Epithelial cell of prostate (primary cell): ENCODE results near the gene FAM76B.

Source experiments
- DNase-seq: peaks from one replicate; pipeline ENCODE4 v3.0.0-alpha.2; 2011; ENCODE audit warnings: low read depth, low spot score
- H3K27ac ChIP-seq: fragments of 450-650 bp; 2 replicates; pipeline ENCODE4 v1.5.1; 2017; ENCODE audit warnings: mild to moderate bottlenecking

The FAM76B gene

DNA sequence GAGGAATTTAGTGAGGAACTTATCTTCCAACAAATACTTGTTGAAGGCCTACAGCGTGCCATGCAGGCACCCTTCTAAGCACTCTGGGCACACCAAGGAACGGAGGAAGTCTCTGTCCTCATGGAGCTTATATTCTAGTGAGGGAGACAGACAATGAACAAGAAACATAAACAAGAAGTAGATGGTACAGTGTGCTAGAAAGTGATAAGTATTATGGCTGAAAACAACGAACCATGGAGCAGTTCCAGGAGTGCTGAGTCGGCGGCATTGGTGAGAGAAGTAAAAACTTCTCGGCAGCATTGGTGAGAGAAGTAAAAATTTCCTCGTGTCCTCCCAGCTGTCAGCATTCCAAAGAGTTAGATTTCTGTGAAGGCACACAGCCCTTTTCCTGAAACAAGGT, 53.2 kb downstream of the FAM76B start:
- DNase-seq: no peak

DNA sequence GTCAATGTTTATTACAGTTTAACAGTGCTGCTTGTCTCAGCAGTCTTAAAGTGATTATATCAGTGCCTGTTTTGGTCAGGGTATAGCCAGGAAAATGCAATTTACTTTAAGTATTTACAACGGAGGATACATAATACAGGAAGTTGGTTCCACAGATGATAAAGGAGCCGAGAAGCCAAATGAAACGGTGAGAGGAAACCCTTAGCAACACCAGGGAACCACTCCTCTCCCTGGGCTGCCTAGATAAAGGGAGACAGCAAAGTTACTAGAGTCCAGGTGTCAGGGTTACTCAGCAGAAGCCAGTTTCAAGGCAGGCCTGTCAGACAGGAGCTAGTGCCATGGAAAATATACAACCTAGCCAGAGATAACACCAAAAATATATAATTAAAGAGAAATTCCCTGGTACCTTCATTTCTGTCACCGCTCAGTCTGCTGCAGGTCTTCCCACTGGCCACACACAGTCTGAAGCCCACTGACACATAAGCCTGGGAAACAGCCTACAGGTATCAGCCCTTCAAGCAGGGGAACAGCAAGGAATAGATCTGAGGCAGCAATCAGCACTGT, 55.5 kb downstream of the FAM76B start:
- DNase-seq: no peak
- H3K27ac ChIP-seq: no peak overlapping the region

More for the DNA sequence above, 53.2 kb downstream of the FAM76B start:
- no peak overlapping the region for H3K27ac ChIP-seq

GRCh38 chr11:95732930-95733602, 56.5 kb downstream of the FAM76B start:
- no peak for DNase-seq
- no peak overlapping the region for H3K27ac ChIP-seq

DNA sequence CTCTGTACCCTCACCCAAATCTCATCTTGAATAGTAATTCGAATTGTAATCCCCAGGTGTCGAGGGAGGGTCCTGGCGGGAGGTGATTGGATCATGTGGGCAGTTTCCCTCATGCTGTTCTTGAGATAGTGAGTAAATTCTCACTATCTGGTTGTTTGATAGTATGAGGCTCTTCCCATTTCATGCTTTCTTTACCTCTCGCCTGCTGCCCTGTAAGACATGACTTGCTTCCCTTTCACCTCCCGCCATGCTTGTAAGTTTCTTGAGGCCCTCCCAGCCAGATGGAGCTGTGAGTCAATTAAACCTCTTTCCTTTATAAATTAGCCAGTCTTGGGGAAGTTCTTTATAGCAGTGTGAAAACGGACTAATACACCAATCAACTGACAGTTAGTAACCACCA, 60.1 kb downstream of the FAM76B start:
- DNase-seq: no peak
- H3K27ac ChIP-seq: no peak overlapping the region

DNA sequence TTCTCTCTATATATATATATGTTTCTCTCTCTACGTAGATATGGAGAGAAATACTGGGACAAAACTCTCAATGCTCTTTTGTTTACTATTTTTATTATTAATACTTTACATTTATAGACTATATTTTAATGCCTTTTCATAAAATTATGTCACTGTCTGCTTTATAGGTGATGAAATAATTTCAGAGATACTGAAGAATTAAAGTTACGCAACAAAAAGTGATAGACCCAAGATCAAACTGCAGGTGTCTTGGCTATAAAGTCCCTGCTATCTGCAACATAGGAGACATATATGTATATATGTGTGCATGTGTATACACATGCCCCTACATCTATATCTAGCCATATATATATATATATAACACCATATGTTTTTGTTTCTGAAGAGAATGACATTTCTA, 60.8 kb downstream of the FAM76B start:
- no peak overlapping the region for H3K27ac ChIP-seq

DNA sequence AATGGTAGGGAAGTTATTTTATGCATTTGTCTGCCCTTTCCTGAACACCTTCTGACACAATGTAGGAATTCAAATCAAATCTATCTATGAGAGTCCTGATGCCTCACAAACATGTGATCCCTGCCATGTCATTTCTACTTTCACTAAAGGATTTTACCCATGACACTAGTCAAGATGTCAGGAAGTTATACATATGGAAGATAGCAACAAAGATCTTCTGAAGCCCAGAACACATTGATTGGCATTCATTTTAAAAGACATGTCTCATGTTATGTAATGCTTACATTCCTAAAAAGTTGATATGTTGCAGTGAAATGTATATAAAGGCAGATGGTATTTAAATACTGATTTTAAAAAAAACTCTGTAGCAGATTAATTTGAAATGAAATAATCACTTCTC, 61.5 kb downstream of the FAM76B start:
- DNase-seq: no peak
- no peak overlapping the region for H3K27ac ChIP-seq

More for the DNA sequence above, 60.8 kb downstream of the FAM76B start:
- DNase-seq: no peak

DNA sequence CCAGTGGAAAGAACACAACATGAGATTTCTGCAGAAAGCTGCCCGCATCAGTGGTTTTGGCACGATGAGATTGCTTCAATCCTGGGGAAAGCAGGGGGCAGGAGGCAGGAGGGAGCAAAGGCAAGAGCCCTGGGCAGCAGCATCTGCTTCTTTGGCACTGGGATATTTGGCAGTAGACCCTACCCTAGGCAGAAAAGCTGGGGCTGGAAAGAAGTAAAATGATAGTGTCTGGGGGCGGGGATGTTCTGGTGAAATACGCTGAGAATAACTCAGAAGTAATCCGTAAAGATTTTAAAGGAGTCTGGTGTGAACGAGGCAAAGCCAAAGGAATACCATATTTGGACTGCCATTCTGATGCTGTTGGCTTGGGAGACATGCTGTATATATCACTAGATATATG, 62.0 kb downstream of the FAM76B start:
- DNase-seq: no peak
- no peak overlapping the region for H3K27ac ChIP-seq

DNA sequence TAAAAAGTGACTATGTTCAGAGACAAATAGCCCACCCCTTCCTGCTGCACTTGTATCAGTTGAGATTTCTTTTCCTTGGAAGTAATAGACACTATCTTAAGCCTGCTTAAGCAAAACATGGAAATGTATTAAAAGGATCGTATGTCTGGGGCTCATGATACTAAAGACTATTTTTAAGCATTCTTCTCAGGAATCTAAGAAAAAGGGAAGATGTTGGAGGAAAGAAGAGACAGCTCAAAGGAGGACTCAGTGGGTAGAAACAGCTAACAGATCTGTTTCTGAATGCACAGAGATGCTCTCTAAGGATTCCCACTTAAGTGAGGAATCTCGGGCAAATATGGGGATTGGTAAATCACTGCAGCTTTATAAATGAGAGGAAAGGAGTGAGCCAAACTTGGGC, 62.5 kb downstream of the FAM76B start:
- no peak for DNase-seq

GRCh38 chr11:95725196-95725595, 64.4 kb downstream of the FAM76B start:
- no peak overlapping the region for H3K27ac ChIP-seq
- no peak for DNase-seq

More for the DNA sequence above, 62.5 kb downstream of the FAM76B start:
- no peak overlapping the region for H3K27ac ChIP-seq

DNA sequence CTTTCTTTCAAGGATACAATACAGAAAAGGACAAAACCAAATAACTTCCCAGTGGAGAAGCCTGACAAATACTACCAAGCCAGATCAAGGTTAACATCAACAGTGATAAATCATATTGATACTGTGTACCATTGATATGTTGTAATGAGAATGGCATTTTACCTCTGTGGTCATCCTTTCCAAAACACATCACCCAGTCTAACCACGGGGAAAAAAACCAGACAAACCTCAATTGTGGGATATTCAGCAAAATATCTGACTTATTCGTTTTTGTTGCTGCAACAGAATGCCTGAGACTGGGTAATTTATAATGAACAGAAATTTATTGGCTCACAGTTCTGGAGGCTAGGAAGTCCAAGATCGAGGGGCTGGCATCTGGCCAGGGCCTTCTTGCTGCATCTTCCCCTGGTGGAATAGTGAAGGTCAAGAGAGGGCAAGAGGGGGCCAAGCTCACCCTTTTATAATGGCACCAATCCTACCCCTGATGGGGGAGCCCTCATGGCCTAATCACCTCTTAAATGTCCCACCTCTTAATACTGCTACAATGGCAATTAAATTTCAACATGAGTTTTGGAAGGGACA, 66.1 kb downstream of the FAM76B start:
- DNase-seq: no peak
- no peak overlapping the region for H3K27ac ChIP-seq

- no peak overlapping the region for H3K27ac ChIP-seq
- DNase-seq: no peak
These were observed 69.4 kb downstream of the FAM76B start for GRCh38 chr11:95720195-95720594.
